Posterior vena cava (tissue), 2 donors: Measurements from ENCODE around the gene RANBP6. TPM values are rescaled to one million over a fixed set of nuclear protein-coding genes. Genes with fewer than 3 reads are reported as not detected.

Experiments used
- DNase-seq: peaks from one replicate; pipeline ENCODE4 v3.0.0-alpha.2; 2020; ENCODE audit warnings: low spot score
- intact Hi-C, 2 donors: fragments of 100-400 bp; cut with DNase I; formaldehyde crosslinking; loops; one replicate each; pipeline versions ENCODE4 v1.14.1 to v1.14.2; 2022 to 2023
- microRNA-seq, 2 donors: library from miRNA; unstranded; fragments of <30 nt; microRNA quantifications; one replicate each; pipeline ENCODE4 v1.2.0, GENCODE V29; 2020 to 2021; ENCODE audit warnings: borderline microRNAs expressed in 2 of 2
- total RNA-seq, 2 donors: library from RNA; stranded (reverse); fragmentation: NEBNext Ultra II Directional; extraction: Animal tissue kit (Norgen Biotek cat#: 25700); gene quantifications; one replicate each; pipeline ENCODE4 v1.2.1, GENCODE V29; 2021
- donor health status: DM: yes; HTN: yes; CAD: no.
- donor health status: DM: yes; HTN: yes; CAD: no.

RANBP6 gene
- total RNA-seq, 2 donors from 2014 or later = 14.0 to 15.9 TPM

DNA sequence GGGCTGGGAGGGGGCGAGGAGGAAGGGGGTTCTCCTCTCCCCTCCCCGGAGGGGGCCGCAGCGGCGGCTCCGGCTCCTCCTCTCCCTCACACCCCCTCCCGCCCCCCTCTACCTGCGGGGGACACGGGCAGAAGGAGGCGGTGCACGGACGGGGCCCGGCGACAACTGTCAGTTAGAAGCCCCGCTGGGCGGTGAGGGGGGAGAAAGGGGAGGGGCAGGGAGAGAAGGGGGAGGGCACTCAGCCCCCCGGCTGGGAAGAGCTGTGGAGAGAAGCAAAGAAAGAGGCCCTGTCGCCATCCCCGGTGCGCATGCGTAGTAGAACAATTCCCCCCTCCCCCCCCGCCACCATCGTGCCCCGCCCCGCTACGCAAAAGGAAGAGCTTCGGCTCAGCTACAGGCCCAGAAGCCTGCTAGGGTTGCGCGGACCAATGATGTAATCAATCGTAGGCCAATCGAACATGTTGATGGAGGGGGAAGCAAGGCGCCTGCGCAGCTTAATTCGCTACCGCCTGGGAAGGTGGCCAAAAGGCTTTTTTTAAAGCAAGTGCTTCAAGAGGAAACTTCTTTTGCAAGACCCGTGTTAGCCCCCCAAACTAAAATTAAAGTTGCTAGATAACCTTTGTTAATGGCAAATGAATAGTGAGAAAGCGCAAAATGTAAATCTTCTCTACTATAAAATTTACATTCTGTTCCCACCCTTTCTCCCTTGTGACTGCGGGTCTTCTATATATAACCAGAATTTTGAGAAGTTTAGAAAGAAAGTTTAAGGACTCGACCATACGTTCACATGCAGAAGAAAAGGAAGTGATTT lies 7.0 kb downstream of the RANBP6 start:
- DNase-seq = peak; percentile 98
- intact Hi-C loops = loop anchor here in 1 of 2 donors (10.0 kb wide), 1 partner anchor 384 kb away; the partner anchor contains the start of gene RIC1

DNA sequence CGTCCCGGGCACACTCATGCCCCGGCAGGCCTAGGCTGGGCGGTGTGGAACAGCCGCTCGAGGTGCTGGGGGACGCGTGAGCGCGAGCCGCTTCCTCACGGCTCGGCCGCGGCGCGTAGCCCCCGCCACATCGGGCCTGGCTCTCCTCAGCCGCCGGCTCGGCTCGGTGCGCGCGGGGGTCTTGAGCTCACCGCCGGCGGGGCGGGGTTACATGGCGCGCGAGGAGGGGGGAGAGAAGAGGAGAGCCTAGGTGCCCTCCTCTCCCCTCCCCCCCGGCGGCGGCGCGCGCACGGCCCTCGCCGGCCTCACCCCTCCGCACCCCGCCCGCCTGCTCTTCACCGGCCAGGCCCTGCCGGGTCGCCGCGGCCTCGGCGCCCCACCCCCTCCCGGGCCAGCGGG lies 7.7 kb downstream of the RANBP6 start:
- peak; percentile 92 for DNase-seq
- intact Hi-C loops = loop anchor here in 1 of 2 donors (10.0 kb wide), 1 partner anchor 383 kb away; the partner anchor contains the start of gene RIC1

- intact Hi-C loops = loop anchor here in 1 of 2 donors (10.0 kb wide), 1 partner anchor 382 kb away; the partner anchor contains the start of gene RIC1
- DNase-seq = peak; percentile 96
Observed at GRCh38 chr9:6007058-6007769, 8.2 kb downstream of the RANBP6 start.

- intact Hi-C loops = loop anchor here in 1 of 2 donors (10.0 kb wide), 1 partner anchor 382 kb away; the partner anchor contains the start of gene RIC1
- DNase-seq = no peak
Observed at GRCh38 chr9:6006749-6007057, 8.7 kb downstream of the RANBP6 start.

DNA sequence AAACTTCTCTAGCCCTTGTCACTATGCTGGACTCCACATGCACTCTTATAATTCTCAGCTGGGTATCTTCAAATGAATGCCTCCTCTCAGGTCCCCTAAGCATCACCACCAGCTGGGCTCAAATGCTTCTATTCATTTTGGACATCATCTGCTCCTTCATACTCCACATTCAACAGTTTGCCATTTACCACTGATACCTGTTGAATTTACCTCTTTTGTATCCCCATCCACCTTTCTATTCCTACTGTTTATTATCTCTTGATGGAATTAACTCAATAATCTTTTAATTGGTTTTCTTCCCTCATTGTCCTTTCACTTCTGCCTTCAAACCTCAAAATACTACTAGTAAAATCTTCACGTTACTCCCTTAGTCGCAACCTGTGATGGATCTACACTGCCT lies 14.5 kb downstream of the RANBP6 start:
- intact Hi-C loops = loop anchor here in 1 of 2 donors (10.0 kb wide), 1 partner anchor 376 kb away; the partner anchor contains the start of gene RIC1
- no peak for DNase-seq

- intact Hi-C loops = loop anchor here in 1 of 2 donors (10.0 kb wide), 1 partner anchor 375 kb away; the partner anchor contains the start of gene RIC1
- DNase-seq = no peak
Observed at GRCh38 chr9:5999443-6000101, 15.9 kb downstream of the RANBP6 start.

GRCh38 chr9:5994493-5994892 lies 20.9 kb downstream of the RANBP6 start:
- no peak for DNase-seq
- intact Hi-C loops = no loop called here

- DNase-seq = no peak
- intact Hi-C loops = no loop called here
Observed at GRCh38 chr9:5988265-5988664, 27.2 kb downstream of the RANBP6 start.

DNA sequence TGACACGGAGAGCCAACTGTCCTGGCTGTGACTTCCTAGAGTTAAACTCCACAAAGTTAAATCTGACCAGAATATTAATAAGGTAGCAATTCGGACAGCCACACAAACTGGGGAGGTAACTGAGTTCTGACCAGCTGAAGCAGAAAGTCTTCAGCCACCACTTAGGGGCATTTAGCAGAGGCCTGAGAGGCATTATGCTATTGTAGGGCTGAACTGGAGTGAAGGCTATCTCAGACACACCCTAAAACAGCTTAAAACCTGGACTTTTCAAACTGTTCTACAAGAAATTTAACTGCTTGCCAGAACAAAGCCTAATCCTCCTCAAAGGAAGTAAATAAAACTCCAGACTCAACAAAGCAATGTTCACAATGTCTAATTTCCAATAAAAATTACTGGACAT lies 32.4 kb downstream of the RANBP6 start:
- intact Hi-C loops = no loop called here
- no peak for DNase-seq

- intact Hi-C loops = no loop called here
- DNase-seq = no peak
Observed at GRCh38 chr9:5982317-5982716, 33.1 kb downstream of the RANBP6 start.

GRCh38 chr9:5978523-5978922 lies 36.9 kb downstream of the RANBP6 start:
- intact Hi-C loops = no loop called here
- no peak for DNase-seq

- intact Hi-C loops = no loop called here
- no peak for DNase-seq
Observed at GRCh38 chr9:5976674-5977397, 38.6 kb downstream of the RANBP6 start.

DNA sequence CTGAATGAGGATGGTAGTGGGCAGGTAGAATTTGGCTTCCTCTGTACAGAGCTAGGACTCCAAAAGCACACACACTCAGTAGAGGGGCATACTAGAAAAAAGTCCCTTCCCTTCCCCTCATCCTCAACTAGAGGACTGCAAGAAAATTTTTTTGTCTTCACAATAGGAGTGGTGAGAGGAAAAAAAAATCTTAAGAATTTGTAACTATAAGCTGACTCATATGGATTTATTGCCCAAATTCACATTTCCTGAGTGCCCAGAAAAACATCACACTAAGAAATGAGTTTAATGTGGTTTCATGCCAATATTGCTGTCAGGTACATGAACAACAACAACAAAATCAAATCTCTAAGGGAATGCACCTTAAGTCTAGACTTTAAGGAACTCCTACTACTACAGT lies 43.7 kb downstream of the RANBP6 start:
- intact Hi-C loops = no loop called here
- no peak for DNase-seq

Small RNA genes within 50 kb of the gene (microRNA-seq; reads per million reads assigned to microRNA genes)
- 0 to 0.65 reads per million in 2 donors for gene MIR4665

Other genes with a start within 250 kb of the RANBP6 start
- gene ERMP1, start 182.5 kb downstream of the RANBP6 start, total RNA-seq = 1 to 10 TPM; 7.0 to 8.5 TPM
- not detected for gene MLANA, start 124.7 kb downstream of the RANBP6 start, total RNA-seq
- 10 to 100 TPM; 83.1 to 93.8 TPM for gene IL33, start 200.2 kb upstream of the RANBP6 start, total RNA-seq